Activated T-helper 17 cell treated with anti-CD3 and anti-CD28 coated beads, Interleukin-2, amount 50 U/mL, for 72 hours (primary cell): ENCODE data around the gene SLC2A6. TPM values are rescaled to one million over a fixed set of nuclear protein-coding genes. Genes with fewer than 3 reads are reported as not detected.
A peak's percentile ranks its signal among the peaks of the same experiment; 100 is the strongest.

Source experiments
- ATAC-seq: fragments of 150-1000 bp; cut with Tn5 transposase; replicated peaks from 2 replicates; pipeline ENCODE4 v1.10.0; 2021; ENCODE audit warnings: mild to moderate bottlenecking, moderate library complexity
- H3K27ac Mint-ChIP-seq: one replicate; pipeline ENCODE4 v1.8.0; 2022; ENCODE audit warnings: mixed read lengths
- H3K27me3 Mint-ChIP-seq: one replicate; pipeline ENCODE4 v1.8.0; 2022; ENCODE audit warnings: mixed read lengths
- H3K36me3 Mint-ChIP-seq: one replicate; pipeline ENCODE4 v1.8.0; 2022; ENCODE audit warnings: low read depth, mild to moderate bottlenecking, mixed read lengths
- H3K4me1 Mint-ChIP-seq: one replicate; pipeline ENCODE4 v1.8.0; 2022; ENCODE audit warnings: mixed read lengths
- H3K4me3 Mint-ChIP-seq: one replicate; pipeline ENCODE4 v1.8.0; 2022; ENCODE audit warnings: mild to moderate bottlenecking, mixed read lengths
- H3K9me3 Mint-ChIP-seq: one replicate; pipeline ENCODE4 v1.8.0; 2022; ENCODE audit warnings: mixed read lengths
- total RNA-seq, 2 donors: library from RNA; stranded (reverse); gene quantifications; one replicate each; pipeline ENCODE4 v1.2.3, GENCODE V29; 2022

SLC2A6 gene
- total RNA-seq, 2 donors from 2014 or later: 1.2 to 1.4 TPM

GRCh38 chr9:133439337-133439736, 39.6 kb downstream of the SLC2A6 start:
- Mint-ChIP-seq H3K4me1 (no peaks in the 10 kb centered on the region), H3K27me3 (no peaks in the 10 kb centered on the region), H3K36me3 (no peaks in the 10 kb centered on the region), H3K4me3 (no peak overlapping the region), H3K9me3 (no peaks in the 10 kb centered on the region), H3K27ac (no peak overlapping the region)
- ATAC-seq: peak; percentile 50

GRCh38 chr9:133437753-133438531, 41.0 kb downstream of the SLC2A6 start:
- H3K36me3 Mint-ChIP-seq: no peaks in the 10 kb centered on the region
- H3K4me1 Mint-ChIP-seq: no peaks in the 10 kb centered on the region
- ATAC-seq: peak; percentile 40
- no peak overlapping the region for H3K4me3 Mint-ChIP-seq
- no peak overlapping the region for H3K27ac Mint-ChIP-seq
- no peaks in the 10 kb centered on the region for H3K9me3 Mint-ChIP-seq
- H3K27me3 Mint-ChIP-seq: no peaks in the 10 kb centered on the region

GRCh38 chr9:133436681-133437080, 42.2 kb downstream of the SLC2A6 start:
- no peak overlapping the region for H3K4me3 Mint-ChIP-seq
- H3K27ac Mint-ChIP-seq: no peak overlapping the region
- H3K9me3 Mint-ChIP-seq: no peaks in the 10 kb centered on the region
- H3K36me3 Mint-ChIP-seq: no peaks in the 10 kb centered on the region
- H3K27me3 Mint-ChIP-seq: no peaks in the 10 kb centered on the region
- no peak for ATAC-seq
- no peaks in the 10 kb centered on the region for H3K4me1 Mint-ChIP-seq

- ATAC-seq: no peak
- no peak overlapping the region for H3K4me3 Mint-ChIP-seq
- H3K4me1 Mint-ChIP-seq: no peaks in the 10 kb centered on the region
- no peaks in the 10 kb centered on the region for H3K36me3 Mint-ChIP-seq
- H3K27me3 Mint-ChIP-seq: no peaks in the 10 kb centered on the region
- no peaks in the 10 kb centered on the region for H3K9me3 Mint-ChIP-seq
- no peak overlapping the region for H3K27ac Mint-ChIP-seq
These were observed 45.5 kb downstream of the SLC2A6 start for GRCh38 chr9:133433351-133433843.

- Mint-ChIP-seq H3K4me3 (no peak overlapping the region), H3K9me3 (no peaks in the 10 kb centered on the region), H3K4me1 (no peaks in the 10 kb centered on the region), H3K36me3 (no peaks in the 10 kb centered on the region), H3K27me3 (peaks cover 16% of the 10 kb centered on the region), H3K27ac (no peak overlapping the region)
- ATAC-seq: no peak
These were observed 48.7 kb downstream of the SLC2A6 start for GRCh38 chr9:133430244-133430643.

- Mint-ChIP-seq H3K4me3 (no peak overlapping the region), H3K27ac (no peak overlapping the region), H3K9me3 (no peaks in the 10 kb centered on the region), H3K36me3 (no peaks in the 10 kb centered on the region), H3K27me3 (peaks cover 17% of the 10 kb centered on the region), H3K4me1 (no peaks in the 10 kb centered on the region)
- ATAC-seq: no peak
These were observed 49.2 kb downstream of the SLC2A6 start for GRCh38 chr9:133429641-133430161.

GRCh38 chr9:133429214-133429613, 49.7 kb downstream of the SLC2A6 start:
- no peaks in the 10 kb centered on the region for H3K36me3 Mint-ChIP-seq
- ATAC-seq: no peak
- no peak overlapping the region for H3K4me3 Mint-ChIP-seq
- no peaks in the 10 kb centered on the region for H3K9me3 Mint-ChIP-seq
- no peaks in the 10 kb centered on the region for H3K4me1 Mint-ChIP-seq
- peaks cover 20% of the 10 kb centered on the region for H3K27me3 Mint-ChIP-seq
- H3K27ac Mint-ChIP-seq: no peak overlapping the region

- peak; percentile 51 for ATAC-seq
- no peaks in the 10 kb centered on the region for H3K9me3 Mint-ChIP-seq
- no peaks in the 10 kb centered on the region for H3K36me3 Mint-ChIP-seq
- no peak overlapping the region for H3K27ac Mint-ChIP-seq
- H3K4me3 Mint-ChIP-seq: no peak overlapping the region
- H3K4me1 Mint-ChIP-seq: no peaks in the 10 kb centered on the region
- peaks cover 20% of the 10 kb centered on the region for H3K27me3 Mint-ChIP-seq
These were observed 50.2 kb downstream of the SLC2A6 start for GRCh38 chr9:133428617-133429101.

GRCh38 chr9:133427658-133428348, 51.1 kb downstream of the SLC2A6 start:
- no peaks in the 10 kb centered on the region for H3K9me3 Mint-ChIP-seq
- H3K27ac Mint-ChIP-seq: no peak overlapping the region
- H3K27me3 Mint-ChIP-seq: peaks cover 20% of the 10 kb centered on the region
- peak overlapping the region; percentile 23 for H3K4me3 Mint-ChIP-seq
- H3K4me1 Mint-ChIP-seq: no peaks in the 10 kb centered on the region
- no peaks in the 10 kb centered on the region for H3K36me3 Mint-ChIP-seq
- ATAC-seq: no peak

GRCh38 chr9:133426011-133426410, 52.9 kb downstream of the SLC2A6 start:
- H3K27me3 Mint-ChIP-seq: peaks cover 20% of the 10 kb centered on the region
- H3K4me1 Mint-ChIP-seq: peaks cover 9% of the 10 kb centered on the region
- H3K9me3 Mint-ChIP-seq: no peaks in the 10 kb centered on the region
- ATAC-seq: no peak
- H3K36me3 Mint-ChIP-seq: no peaks in the 10 kb centered on the region
- no peak overlapping the region for H3K27ac Mint-ChIP-seq
- no peak overlapping the region for H3K4me3 Mint-ChIP-seq

GRCh38 chr9:133425049-133425632, 53.8 kb downstream of the SLC2A6 start:
- H3K4me1 Mint-ChIP-seq: peaks cover 13% of the 10 kb centered on the region
- no peak overlapping the region for H3K4me3 Mint-ChIP-seq
- H3K9me3 Mint-ChIP-seq: no peaks in the 10 kb centered on the region
- no peak overlapping the region for H3K27ac Mint-ChIP-seq
- peaks cover 20% of the 10 kb centered on the region for H3K27me3 Mint-ChIP-seq
- no peak for ATAC-seq
- H3K36me3 Mint-ChIP-seq: no peaks in the 10 kb centered on the region

- H3K27ac Mint-ChIP-seq: no peak overlapping the region
- H3K36me3 Mint-ChIP-seq: no peaks in the 10 kb centered on the region
- peaks cover 20% of the 10 kb centered on the region for H3K27me3 Mint-ChIP-seq
- ATAC-seq: no peak
- H3K9me3 Mint-ChIP-seq: no peaks in the 10 kb centered on the region
- H3K4me1 Mint-ChIP-seq: peaks cover 17% of the 10 kb centered on the region
- H3K4me3 Mint-ChIP-seq: no peak overlapping the region
These were observed 54.7 kb downstream of the SLC2A6 start for GRCh38 chr9:133424187-133424586.

- Mint-ChIP-seq H3K4me3 (no peak overlapping the region), H3K27ac (peak overlapping the region; percentile 43), H3K27me3 (peaks cover 20% of the 10 kb centered on the region), H3K4me1 (peaks cover 21% of the 10 kb centered on the region), H3K9me3 (no peaks in the 10 kb centered on the region), H3K36me3 (no peaks in the 10 kb centered on the region)
- no peak for ATAC-seq
These were observed 55.7 kb downstream of the SLC2A6 start for GRCh38 chr9:133423216-133423615.
